CD1c-positive myeloid dendritic cell (primary cell): ENCODE data around the gene CARD14.
"Not testable (repeated sequence)": the region's sequence is repeated elsewhere in the genome, so short reads cannot be mapped to it uniquely, and the experiment has no call there.

Source experiments
- DNase-seq: peaks from one replicate; pipeline ENCODE4 v3.0.0-alpha.2; 2016; ENCODE audit errors: extremely low spot score

The CARD14 gene

DNA sequence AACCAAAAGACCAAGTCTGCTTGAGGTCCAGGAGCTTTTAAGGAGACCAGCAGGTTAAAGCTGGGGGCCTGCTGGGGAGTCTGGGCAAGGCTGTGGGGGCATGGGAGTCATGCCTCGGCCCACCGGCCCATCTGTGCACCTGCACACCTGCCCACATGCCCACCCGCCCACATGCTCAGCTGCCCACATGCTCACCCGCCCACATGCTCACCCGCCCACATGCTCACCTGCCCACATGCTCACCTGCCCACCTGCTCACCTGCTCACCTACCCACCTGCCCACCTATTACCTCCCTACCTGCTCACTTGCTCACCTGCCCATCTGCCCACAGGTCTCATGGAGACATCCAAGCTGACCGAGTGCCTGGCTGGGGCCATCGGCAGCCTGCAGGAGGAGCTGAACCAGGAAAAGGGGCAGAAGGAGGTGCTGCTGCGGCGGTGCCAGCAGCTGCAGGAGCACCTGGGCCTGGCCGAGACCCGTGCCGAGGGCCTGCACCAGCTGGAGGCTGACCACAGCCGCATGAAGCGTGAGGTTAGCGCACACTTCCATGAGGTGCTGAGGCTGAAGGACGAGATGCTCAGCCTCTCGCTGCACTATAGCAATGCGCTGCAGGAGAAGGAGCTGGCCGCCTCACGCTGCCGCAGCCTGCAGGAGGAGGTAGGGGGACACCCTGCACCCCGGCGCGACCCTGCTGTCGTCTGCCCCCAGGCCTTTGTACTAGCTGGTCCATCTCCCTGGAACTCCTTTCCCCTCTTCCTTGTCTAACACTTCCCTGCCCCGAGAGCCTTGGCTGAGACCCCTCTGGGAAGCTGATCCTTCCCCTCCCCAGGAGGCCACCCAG lies 14.0 kb downstream of the CARD14 start:
- no peak for DNase-seq

DNA sequence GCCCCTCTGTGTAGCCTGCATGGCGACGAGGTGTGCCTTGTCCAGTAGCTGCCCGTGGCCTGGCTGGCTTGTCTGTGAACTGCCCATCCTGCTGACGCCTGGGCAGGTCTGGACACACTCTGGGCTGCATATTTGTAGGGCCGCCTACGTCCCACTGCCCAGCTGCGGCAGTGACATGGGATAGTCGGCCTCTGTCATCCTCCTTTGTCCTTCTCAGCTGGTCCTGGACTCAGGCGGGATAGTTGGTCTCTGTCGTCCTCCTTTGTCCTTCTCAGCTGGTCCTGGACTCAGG lies 14.5 kb downstream of the CARD14 start:
- DNase-seq, result no peak

DNA sequence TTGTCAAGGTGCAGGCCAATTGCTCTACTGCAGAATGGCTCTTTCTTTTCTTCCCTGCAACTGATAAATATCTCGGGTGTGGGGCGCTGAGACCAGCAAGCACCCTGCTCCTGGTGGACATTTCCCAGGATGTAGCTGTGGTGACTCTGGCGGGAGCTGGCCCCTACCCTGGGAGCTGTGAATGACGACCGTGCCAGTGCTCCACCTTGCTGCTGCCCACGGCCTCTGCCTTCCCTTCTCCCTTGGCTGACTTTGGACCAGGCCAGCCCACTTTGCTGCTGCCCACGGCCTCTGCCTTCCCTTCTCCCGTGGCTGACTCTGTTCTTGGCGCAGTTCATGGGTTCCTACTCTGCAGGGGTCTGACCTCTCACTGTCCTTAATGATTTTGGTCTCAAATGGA lies 16.1 kb downstream of the CARD14 start:
- DNase-seq, result no peak

DNA sequence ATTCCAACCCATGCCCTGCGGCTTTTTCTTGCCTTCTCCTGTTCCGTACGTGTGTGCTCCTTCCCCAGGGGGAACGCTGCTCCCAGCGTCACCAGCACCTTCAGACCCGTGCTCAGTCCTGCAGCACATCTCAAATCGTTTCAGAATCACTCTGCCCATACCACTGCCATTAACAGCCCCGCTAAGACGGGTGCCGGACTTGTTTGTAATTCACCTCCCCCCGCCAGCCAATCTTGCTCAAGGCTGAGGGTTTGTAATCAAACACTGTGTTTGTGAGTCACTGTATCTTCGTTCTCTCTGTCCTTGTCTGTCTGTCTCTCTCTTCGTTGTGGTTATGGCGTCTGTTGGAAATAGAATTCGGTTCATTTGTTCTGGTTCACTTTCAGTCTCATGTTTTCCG lies 17.3 kb downstream of the CARD14 start:
- DNase-seq, result no peak

DNA sequence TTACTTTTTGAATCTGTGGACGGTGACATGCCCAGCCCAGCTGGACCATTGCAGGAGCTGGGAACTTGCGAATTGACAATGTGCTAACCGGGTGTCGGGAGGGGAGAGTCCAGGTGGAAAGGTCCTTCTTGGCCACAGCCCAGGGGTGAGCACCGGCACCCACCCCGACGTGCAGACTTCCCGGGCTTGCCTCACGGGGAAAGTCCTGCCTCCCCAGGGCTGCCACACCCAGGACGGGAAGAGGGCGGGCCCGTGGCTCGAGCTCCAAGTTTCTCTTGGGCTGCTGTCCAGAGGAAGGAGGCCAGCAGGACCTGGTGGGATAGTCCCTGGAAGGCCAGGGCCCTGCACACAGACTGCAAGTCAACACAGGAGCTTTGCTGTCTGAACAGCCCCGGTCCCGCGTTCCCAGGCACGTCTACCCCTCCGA lies 17.7 kb downstream of the CARD14 start:
- DNase-seq, result no peak

DNA sequence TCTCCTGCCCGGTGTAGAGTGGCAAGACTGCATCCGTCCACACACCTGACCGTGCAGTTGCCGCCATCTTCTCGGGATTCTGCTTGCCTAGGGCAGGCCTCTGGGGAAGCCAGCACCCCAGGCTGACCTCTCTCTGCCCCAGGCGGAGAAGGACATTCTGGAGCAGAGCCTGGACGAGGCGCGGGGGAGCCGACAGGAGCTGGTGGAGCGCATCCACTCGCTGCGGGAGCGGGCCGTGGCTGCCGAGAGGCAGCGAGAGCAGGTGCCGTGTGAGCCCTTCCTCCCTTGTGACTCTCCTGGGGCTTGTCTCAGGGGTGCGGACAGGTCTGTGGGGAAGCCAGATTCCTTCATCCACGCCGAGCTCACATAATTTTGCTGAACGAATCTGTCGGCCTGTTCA lies 19.8 kb downstream of the CARD14 start:
- no peak for DNase-seq

DNA sequence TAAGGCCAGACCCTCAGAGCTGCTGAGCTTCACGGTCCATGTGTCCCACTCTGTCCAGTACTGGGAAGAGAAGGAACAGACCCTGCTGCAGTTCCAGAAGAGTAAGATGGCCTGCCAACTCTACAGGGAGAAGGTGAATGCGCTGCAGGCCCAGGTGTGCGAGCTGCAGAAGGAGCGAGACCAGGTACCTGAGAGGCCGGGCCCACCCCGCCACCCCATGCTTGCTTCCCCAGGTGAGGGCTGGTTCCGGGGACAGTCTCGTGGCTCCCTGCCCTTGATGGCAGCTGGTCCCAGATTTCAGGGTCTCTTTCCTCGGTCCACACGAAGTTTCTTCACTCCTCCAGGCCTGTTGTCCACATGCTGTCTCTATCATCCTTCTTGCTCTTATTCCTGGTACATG lies 20.9 kb downstream of the CARD14 start:
- no peak for DNase-seq

DNA sequence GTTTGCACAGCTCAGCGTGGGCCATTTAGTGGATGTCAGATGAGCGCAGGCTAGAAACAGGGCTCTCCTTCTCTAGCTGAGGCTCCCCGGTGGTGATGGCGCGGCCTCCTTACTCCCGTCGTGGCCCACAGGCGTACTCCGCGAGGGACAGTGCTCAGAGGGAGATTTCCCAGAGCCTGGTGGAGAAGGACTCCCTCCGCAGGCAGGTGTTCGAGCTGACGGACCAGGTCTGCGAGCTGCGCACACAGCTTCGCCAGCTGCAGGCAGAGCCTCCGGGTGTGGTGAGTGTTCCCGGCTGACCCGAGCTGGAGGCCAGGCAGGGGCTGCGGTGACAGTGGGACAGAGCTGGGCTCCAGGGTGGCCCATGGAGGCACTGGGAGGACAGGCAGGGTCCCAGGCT lies 21.4 kb downstream of the CARD14 start:
- no peak for DNase-seq

DNA sequence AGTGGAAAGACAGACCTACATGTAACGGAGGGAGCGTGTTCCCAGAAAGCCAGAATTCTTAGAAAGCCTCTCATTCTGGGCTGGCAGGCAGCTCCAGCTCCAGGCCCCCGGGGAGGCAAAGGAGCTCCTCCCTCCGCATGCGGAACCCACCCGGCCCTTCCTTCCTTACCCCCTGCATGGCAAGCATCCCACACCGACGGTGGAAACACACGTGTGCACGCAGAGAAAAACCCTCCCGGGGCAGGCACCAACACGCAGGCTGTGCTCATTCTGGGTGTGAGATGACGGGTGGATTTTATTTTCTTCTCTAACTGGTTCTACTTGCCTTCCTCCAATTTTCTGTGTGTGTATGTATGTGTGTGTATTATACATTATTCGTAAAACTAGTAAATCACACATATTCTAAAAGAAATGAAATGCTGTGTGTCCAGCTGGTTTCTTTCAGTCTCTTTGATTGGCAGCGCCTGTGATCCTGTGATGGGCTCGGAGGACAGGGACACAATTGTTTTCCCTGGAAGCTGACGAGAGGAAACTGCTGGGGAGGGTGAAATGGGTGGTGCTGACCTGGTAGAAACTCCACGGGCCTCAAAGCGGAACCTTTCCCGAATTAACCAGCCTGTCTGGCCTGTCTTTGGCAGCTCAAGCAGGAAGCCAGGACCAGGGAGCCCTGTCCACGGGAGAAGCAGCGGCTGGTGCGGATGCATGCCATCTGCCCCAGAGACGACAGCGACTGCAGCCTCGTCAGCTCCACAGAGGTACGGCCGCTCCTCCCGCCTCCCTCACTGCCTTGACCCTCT lies 22.2 kb downstream of the CARD14 start:
- no peak for DNase-seq

DNA sequence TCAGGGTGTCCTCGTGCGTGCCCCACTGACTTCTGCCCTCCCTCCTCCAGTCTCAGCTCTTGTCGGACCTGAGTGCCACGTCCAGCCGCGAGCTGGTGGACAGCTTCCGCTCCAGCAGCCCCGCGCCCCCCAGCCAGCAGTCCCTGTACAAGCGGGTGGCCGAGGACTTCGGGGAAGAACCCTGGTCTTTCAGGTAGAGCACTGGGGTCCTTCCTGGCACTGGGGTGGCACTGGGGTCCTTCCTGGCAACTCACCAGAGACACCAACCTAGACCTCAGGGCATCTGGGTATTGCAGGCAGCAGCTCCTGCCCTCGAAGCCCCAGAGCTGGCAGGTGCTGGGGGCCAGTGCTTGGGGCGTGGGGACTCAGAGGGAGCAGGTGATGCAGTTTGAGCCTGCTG lies 25.3 kb downstream of the CARD14 start:
- no peak for DNase-seq

DNA sequence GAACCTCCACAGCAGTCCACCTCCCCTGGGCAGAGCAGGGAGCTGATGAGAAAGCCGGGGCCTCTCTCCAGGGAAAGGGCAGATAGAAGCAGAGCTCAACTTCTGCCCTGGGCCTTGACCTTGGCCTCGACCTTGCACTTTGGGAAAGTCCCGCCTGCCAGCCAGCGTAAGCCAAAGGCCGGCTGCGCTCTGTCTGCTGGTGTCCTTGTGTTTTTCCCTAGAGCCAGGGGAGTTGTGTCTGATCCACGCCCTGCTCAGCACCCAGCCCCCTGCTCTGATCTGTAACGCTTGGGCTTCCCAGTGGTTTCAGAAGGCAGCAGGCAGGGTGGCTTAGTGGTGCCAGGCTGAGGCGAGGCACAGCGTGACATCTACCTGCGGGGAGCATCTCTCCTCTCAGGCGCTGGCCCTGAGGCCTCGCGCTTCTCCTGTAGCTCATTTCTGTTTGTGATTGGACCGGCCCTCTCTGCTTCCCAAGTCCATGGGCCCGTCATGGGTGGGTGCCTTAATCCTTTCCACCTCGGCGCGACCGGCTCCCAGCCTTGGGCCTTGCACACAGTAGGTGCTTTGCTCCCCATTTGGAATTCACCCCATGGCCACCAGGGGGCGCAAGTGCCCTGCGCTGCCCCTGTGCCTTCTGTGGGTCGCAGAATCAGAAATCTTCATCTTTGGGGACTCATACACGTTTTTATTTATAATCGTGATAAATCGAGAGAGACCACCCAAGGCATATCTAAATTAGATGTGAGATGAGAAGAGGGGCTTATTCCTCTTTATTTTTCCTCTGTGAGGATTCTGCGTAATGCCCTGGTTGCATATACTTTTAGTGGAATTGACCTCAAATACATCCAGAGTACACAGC lies 26.1 kb downstream of the CARD14 start:
- peak; percentile 69 for DNase-seq

DNA sequence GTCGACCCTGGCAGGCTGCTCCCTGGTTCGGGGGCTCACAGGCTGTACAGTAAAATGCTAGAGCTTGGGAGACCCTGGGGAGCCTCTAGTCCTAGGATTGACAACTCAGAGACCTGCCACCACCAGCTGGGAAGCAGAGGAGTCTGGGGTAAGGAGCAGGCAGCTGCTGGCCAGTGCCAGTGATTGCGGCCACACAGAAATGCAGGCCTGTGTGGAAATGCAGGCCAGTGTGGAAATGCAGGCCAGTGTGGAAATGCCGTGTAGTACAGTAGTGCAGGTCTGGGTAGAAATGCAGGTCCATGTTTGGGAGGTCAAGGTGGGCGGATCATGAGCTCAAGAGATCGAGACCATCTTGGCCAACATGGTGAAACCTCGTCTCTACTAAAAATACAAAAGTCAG lies 26.8 kb downstream of the CARD14 start:
- DNase-seq, result no peak

DNA sequence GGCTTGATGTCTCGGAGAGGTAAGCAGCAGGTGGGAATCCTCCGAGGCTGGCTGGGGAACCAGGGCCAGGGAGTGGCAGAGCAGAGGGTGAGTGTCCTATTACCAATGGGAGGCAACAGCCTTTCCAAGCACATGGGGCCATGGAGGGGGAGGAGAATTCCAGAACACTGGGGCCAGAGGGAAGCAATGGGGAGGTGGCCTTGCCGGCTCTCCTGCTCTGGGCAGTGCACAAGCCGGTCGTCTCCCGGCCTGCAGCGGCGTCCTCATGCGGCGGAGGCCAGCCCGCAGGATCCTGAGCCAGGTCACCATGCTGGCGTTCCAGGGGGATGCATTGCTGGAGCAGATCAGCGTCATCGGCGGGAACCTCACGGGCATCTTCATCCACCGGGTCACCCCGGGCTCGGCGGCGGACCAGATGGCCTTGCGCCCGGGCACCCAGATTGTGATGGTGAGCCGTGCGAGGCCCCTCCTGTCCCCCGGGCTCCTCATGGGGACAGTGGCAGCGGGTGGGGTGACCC lies 28.4 kb downstream of the CARD14 start:
- DNase-seq, result no peak

DNA sequence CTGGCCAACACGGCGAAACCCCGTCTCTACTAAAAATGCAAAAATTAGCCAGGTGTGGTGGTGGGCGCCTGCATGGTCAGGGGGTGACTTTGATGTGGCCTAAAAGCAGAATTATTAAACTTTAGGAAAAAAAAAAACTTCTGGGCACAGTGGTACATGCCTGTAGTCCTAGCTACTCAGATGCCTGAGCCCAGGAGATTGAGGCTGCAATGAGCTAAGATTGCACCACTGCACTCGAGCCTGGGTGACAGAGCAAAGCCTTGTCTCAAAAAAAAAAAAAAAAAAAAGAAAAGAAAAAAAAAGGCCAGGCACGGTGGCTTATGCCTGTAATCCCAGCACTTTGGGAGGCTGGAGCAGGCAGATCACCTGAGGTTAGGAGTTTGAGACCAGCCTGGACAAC lies 29.5 kb downstream of the CARD14 start:
- DNase-seq, result not testable (repeated sequence)

DNA sequence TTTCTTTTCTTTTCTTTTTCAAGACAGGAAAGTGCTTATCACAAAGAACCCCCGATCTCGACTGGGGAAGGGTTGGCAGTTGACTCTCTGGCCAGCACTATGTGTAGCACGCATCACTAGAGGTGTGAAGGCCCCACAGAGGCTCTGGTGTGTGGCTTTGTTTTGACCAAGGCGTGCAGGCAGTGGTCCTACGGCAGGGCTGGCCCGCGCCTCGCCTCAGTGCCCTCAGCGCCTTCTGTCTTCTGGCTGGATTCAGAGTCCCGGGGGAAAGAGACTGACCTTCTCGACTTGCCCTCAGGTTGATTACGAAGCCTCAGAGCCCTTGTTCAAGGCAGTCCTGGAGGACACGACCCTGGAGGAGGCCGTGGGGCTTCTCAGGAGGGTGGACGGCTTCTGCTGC lies 31.6 kb downstream of the CARD14 start:
- no peak for DNase-seq

DNA sequence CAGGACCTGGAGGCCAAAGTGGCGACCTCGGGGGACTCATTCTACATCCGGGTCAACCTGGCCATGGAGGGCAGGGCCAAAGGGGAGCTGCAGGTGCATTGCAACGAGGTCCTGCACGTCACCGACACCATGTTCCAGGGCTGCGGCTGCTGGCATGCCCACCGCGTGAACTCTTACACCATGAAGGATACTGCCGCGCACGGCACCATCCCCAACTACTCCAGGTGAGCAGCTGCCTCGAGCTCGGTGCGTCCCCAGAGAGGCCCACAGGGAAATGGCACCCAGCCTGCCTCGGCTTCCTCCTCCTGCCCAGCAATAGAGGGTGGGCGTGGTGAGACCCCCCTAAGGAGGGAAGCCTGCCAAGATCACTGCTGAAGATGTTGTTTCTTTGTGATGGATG lies 32.4 kb downstream of the CARD14 start:
- DNase-seq, result no peak

DNA sequence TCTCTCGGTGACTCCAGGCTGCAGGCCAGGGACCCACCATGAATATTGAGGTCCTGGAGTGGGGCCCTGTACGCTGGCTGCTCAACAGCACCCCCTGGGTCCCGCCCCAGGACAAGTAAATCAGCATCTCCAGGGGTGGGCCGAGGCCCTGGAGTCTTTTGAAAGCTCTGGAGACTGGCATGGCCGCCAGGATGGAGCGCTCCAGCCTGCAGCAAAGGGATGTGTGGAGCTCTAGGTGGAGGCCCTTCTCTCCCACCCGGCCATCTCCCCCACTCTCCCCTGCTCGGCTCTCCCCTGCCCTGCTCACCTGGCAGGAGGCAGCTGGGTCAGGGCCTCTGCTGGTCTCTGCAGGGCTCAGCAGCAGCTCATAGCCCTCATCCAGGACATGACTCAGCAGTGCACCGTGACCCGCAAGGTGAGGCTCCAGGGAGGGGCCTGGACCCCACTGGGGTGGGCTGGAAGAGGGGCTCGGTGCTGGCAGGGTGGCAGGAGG lies 33.7 kb downstream of the CARD14 start:
- DNase-seq, result no peak

DNA sequence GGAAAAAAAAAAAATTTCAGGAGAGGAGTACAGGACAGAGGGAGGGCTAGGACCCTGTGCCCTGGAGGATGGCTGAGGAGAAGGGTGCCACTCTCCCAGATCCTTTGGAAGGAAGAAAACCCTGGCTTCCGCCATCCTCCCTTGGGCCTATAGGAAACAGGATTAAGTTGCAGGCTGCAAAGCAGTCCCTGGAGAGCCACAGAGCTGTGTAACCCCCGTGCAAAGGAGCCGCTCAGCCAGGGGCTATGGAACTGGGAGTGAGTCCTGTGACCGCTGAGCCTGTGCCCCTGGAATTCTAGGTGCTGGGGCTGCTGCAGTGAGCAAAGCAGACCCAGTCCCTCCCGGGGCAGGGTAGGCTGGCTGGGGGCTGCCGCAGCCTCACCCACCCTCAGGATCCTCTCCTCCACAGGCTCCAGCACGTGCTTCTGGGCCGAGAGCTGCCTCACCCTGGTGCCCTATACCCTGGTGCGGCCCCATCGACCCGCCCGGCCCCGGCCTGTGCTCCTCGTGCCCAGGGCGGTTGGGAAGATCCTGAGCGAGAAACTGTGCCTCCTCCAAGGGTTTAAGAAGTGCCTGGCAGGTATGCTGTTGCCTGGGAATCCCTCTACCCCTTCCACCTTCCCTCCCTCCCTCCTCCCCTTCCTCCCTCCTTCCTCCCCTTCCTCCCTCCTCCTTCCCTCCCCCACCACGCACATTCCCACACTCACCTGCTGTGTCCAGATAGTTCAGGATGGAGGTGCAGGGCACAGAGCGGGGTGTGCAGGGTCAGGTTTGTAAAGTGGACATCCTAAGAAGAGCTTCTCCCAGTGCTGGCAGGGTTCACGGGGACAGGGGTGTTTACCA lies 35.0 kb downstream of the CARD14 start:
- no peak for DNase-seq

DNA sequence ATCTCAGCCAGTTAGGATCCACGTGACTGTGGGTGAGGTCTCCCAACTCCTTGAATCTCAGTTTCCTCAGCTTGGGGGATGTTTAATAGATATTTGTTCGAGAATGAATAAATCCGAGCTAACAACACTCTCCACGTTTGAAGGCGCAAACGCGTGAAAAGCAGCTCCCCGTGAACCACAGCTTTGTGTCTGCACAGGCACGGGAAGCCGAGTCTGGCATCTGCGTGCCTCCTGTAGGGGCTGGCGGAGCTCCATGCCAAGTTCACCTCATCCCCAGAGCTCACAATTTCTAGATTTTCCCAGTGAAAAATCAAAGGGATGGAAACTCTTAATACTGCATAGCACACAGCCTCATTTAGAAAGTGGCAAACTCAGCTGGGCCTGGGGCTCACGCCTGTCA lies 36.0 kb downstream of the CARD14 start:
- DNase-seq, result no peak

DNA sequence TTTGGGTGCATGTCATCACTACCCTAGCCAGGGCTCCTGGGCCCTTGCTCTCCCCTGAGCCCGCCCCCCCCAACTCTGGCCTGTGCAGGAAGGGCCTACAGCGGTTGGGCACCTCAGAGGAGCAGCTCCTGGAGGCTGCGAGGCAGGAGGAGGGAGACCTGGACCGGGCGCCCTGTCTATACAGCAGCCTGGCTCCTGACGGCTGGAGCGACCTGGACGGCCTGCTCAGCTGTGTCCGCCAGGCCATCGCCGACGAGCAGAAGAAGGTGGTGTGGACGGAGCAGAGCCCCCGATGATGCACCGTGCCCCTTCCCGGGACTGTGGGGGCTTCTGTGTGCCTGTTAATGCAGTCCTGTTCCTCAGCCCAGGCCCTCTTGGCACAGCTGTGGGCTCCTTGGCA lies 38.2 kb downstream of the CARD14 start:
- no peak for DNase-seq

DNA sequence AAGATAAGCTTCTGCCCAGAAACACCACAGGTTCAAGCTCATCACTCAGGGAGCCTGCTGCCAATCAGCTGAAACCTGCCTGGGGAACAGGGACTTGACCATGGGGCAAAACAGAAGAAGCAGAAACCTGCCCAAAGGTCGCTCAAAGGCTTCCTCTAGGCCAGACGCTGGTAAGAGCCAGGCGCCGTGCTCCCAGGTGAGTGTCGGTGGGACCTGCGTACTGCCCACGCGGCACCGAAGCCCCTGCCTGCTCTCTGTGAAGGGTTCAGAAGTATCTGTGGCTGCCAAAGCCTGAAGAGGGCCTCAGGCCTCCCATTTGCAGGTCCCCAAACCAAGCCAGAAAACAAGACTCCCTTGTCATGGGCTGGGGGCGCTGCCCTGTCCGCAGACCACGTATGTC lies 39.9 kb downstream of the CARD14 start:
- no peak for DNase-seq
